HepG2 (cell line): Measurements from ENCODE around the gene LCAT. TPM values are rescaled to one million over a fixed set of nuclear protein-coding genes. Genes with fewer than 3 reads are reported as not detected.

Source experiments
- CHCHD3 ChIP-seq: sonication (generic); formaldehyde crosslinking; IDR thresholded peaks from 2 replicates; pipeline ENCODE4 v1.8.0; 2022; ENCODE audit warnings: mild to moderate bottlenecking, missing genetic modification reagents, moderate library complexity
- KAT7 ChIP-seq: IDR thresholded peaks from 2 replicates; pipeline ENCODE4 v1.6.1; 2018; ENCODE audit warnings: borderline replicate concordance, missing compliant biosample characterization
- NPAS2 ChIP-seq: sonication (generic); formaldehyde crosslinking; IDR thresholded peaks from 2 replicates; pipeline ENCODE4 v1.8.0; 2022; ENCODE audit warnings: mild to moderate bottlenecking, missing genetic modification reagents, borderline replicate concordance
- PAF1 ChIP-seq: IDR thresholded peaks from 2 replicates; pipeline ENCODE4 v1.6.1; 2016; ENCODE audit warnings: missing genetic modification reagents, missing compliant biosample characterization
- SRY ChIP-seq: sonication (generic); formaldehyde crosslinking; IDR thresholded peaks from 2 replicates; pipeline ENCODE4 v1.8.0; 2022; ENCODE audit warnings: mild to moderate bottlenecking, missing genetic modification reagents
- TEAD2 ChIP-seq: sonication (generic); formaldehyde crosslinking; IDR thresholded peaks from 2 replicates; pipeline ENCODE4 v1.9.0; 2021; ENCODE audit warnings: missing genetic modification reagents
- TEAD3 ChIP-seq: optimal IDR thresholded peaks from 2 replicates; pipeline ENCODE3; 2016; ENCODE audit warnings: borderline replicate concordance
- ZNF235 ChIP-seq: sonication (generic); formaldehyde crosslinking; IDR thresholded peaks from 2 replicates; pipeline ENCODE4 v1.8.1; 2023; ENCODE audit warnings: mild to moderate bottlenecking, missing genetic modification reagents, borderline replicate concordance
- ZNF564 ChIP-seq: sonication (generic); formaldehyde crosslinking; IDR thresholded peaks from 2 replicates; pipeline ENCODE4 v1.8.1; 2023; ENCODE audit warnings: mild to moderate bottlenecking, missing genetic modification reagents
- ZNF713 ChIP-seq: sonication (generic); formaldehyde crosslinking; IDR thresholded peaks from 2 replicates; pipeline ENCODE4 v1.4.0; 2020; ENCODE audit warnings: mild to moderate bottlenecking, missing genetic modification reagents
- ZNF780A ChIP-seq: sonication (generic); formaldehyde crosslinking; IDR thresholded peaks from 2 replicates; pipeline ENCODE4 v1.8.0; 2022; ENCODE audit warnings: mild to moderate bottlenecking, missing genetic modification reagents, moderate library complexity
- polyA plus RNA-seq, 8 experiments: library from polyadenylated mRNA; depleted of rRNA in 3 of 8; stranded (reverse) in 7 of 8; unstranded in 1 of 8; fragments of >200 nt; fragmentation: Illumina TruSeq in 4 of 8; extraction: Trizol in 4 of 8; gene quantifications; 2 replicates each; pipeline versions ENCODE4 v1.2.1 to v1.2.3, GENCODE V29; 2011 to 2016; ENCODE audit warnings: low read depth in 4 of 8, missing spikeins in 1 of 8, mixed read lengths in 1 of 8; ENCODE audit not compliant: insufficient read depth in 1 of 8
- total RNA-seq, 5 experiments: library from RNA; depleted of rRNA; stranded (reverse); fragments of >200 nt; fragmentation: Illumina TruSeq; extraction: Trizol; gene quantifications; 2 replicates each; pipeline ENCODE4 v1.2.3, GENCODE V29; 2016; ENCODE audit warnings: low read depth in 1 of 5
- TF ChIP-seq, protein P1 (sequence below): sonication (generic); formaldehyde crosslinking; IDR thresholded peaks from 2 replicates; pipeline ENCODE4 v1.5.0; 2020; ENCODE audit warnings: mild to moderate bottlenecking, missing genetic modification reagents, borderline replicate concordance
- TF ChIP-seq, protein P2 (sequence below): sonication (generic); formaldehyde crosslinking; IDR thresholded peaks from 2 replicates; pipeline ENCODE4 v1.8.1; 2023; ENCODE audit warnings: mild to moderate bottlenecking, missing genetic modification reagents, borderline replicate concordance
- TF ChIP-seq, protein P3 (sequence below): sonication (generic); formaldehyde crosslinking; IDR thresholded peaks from one replicate; pipeline ENCODE4 v1.5.1; 2020; ENCODE audit warnings: mild to moderate bottlenecking, missing genetic modification reagents; ENCODE audit errors: not compliant biosample characterization
- TF ChIP-seq, protein P4 (sequence below): sonication (generic); formaldehyde crosslinking; IDR thresholded peaks from 2 replicates; pipeline ENCODE4 v1.5.0; 2020; ENCODE audit warnings: missing genetic modification reagents, mild to moderate bottlenecking, borderline replicate concordance
- TF ChIP-seq, protein P5 (sequence below): sonication (generic); formaldehyde crosslinking; IDR thresholded peaks from 2 replicates; pipeline ENCODE4 v1.4.0; 2020; ENCODE audit warnings: missing genetic modification reagents, low read depth, mild to moderate bottlenecking, borderline replicate concordance

The LCAT gene
- total and polyA plus RNA-seq, 2 of the 13 experiments (the other 11 are each of a cell fraction or from before 2014, with no cell fraction given) = 36.1 to 38.9 TPM

DNA sequence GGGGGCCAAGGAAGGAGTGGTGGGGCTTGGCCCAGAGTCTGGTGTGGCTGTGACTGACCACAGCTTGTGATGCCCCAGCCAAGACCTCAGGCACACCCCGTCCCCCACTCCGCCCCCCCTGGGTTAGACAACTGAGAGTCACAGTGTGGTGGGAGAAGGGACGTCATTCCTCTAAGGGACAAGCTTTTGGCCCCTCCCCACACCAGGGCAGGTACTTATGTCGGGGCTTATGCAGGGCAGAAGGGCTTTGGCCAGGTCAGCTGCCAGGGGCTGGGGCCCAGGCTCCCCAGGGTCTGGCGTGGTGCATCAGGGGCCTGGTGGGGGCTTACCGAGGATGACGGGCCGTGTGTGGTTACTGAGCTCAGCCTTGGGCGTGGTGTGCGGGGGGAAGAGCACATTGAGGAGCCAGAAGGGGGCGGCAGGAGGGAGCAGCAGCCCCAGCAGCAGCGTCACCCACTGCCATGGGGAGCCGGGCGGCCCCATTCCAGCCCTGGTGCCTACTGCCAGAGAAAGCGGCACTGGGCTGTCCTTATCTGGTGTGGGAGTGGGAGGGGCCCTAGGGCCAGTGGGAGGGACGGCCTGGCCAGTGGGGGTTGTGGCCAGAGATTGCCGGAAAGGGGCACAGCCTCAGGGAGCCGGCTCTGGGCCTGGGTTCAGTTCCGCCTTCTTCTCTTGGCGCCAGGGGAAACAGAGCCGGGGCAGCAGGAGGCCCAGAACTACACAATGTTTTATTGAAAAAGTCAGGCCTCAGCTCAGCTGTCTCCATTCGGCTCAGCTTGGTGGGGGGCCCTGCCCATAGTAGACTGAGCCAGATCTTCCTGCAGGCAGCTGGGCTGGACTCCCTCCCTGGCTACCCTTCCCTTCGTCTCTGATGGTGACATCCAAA lies at the start of gene LCAT (continued):
- TF ChIP-seq, protein P1, sequence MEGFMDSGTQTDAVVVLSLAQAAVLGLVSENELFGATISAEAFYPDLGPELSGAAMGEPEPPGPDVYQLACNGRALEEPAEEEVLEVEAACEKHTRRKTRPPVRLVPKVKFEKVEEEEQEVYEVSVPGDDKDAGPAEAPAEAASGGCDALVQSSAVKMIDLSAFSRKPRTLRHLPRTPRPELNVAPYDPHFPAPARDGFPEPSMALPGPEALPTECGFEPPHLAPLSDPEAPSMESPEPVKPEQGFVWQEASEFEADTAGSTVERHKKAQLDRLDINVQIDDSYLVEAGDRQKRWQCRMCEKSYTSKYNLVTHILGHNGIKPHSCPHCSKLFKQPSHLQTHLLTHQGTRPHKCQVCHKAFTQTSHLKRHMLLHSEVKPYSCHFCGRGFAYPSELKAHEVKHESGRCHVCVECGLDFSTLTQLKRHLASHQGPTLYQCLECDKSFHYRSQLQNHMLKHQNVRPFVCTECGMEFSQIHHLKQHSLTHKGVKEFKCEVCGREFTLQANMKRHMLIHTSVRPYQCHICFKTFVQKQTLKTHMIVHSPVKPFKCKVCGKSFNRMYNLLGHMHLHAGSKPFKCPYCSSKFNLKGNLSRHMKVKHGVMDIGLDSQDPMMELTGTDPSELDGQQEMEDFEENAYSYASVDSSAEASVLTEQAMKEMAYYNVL = peak; percentile 52; the same call in 1 of the 2 replicates
- TF ChIP-seq, protein P2, sequence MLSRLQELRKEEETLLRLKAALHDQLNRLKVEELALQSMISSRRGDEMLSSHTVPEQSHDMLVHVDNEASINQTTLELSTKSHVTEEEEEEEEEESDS (CRISPR knock-in tag) = 0 out of 2 replicates have a peak, but pooled peaks have one; percentile 24
- TF ChIP-seq, protein P3, sequence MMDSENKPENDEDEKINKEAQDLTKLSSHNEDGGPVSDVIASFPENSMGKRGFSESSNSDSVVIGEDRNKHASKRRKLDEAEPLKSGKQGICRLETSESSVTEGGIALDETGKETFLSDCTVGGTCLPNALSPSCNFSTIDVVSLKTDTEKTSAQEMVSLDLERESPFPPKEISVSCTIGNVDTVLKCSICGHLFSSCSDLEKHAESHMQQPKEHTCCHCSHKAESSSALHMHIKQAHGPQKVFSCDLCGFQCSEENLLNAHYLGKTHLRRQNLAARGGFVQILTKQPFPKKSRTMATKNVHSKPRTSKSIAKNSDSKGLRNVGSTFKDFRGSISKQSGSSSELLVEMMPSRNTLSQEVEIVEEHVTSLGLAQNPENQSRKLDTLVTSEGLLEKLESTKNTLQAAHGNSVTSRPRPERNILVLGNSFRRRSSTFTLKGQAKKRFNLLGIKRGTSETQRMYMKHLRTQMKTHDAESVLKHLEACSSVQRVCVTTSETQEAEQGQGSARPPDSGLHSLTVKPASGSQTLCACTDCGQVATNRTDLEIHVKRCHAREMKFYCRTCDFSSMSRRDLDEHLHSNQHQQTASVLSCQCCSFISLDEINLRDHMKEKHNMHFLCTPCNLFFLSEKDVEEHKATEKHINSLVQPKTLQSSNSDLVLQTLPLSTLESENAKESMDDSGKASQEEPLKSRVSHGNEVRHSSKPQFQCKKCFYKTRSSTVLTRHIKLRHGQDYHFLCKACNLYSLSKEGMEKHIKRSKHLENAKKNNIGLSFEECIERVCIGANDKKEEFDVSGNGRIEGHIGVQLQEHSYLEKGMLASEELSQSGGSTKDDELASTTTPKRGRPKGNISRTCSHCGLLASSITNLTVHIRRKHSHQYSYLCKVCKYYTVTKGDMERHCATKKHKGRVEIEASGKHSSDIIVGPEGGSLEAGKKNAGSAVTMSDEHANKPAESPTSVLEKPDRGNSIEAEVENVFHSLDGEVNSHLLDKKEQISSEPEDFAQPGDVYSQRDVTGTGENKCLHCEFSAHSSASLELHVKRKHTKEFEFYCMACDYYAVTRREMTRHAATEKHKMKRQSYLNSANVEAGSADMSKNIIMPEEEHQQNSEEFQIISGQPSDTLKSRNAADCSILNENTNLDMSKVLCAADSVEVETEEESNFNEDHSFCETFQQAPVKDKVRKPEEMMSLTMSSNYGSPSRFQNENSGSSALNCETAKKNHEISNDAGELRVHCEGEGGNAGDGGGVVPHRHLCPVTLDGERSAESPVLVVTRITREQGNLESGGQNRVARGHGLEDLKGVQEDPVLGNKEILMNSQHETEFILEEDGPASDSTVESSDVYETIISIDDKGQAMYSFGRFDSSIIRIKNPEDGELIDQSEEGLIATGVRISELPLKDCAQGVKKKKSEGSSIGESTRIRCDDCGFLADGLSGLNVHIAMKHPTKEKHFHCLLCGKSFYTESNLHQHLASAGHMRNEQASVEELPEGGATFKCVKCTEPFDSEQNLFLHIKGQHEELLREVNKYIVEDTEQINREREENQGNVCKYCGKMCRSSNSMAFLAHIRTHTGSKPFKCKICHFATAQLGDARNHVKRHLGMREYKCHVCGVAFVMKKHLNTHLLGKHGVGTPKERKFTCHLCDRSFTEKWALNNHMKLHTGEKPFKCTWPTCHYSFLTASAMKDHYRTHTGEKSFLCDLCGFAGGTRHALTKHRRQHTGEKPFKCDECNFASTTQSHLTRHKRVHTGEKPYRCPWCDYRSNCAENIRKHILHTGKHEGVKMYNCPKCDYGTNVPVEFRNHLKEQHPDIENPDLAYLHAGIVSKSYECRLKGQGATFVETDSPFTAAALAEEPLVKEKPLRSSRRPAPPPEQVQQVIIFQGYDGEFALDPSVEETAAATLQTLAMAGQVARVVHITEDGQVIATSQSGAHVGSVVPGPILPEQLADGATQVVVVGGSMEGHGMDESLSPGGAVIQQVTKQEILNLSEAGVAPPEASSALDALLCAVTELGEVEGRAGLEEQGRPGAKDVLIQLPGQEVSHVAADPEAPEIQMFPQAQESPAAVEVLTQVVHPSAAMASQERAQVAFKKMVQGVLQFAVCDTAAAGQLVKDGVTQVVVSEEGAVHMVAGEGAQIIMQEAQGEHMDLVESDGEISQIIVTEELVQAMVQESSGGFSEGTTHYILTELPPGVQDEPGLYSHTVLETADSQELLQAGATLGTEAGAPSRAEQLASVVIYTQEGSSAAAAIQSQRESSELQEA (CRISPR knock-in tag) = peak; percentile 56
- TF ChIP-seq PAF1 (CRISPR knock-in tag) = no peak
- TF ChIP-seq ZNF564 (CRISPR knock-in tag) = peak; percentile 72
- no peak for TF ChIP-seq TEAD2
- peak; percentile 69 for TF ChIP-seq TEAD3
- TF ChIP-seq ZNF713 (CRISPR knock-in tag) = no peak
- TF ChIP-seq KAT7 (CRISPR knock-in tag) = peak; percentile 48; the same call in 1 of the 2 replicates
- peak; percentile 88; the same call in 1 of the 2 replicates for TF ChIP-seq CHCHD3 (CRISPR knock-in tag)
- peak; percentile 92; the same call in 1 of the 2 replicates for TF ChIP-seq ZNF235 (CRISPR knock-in tag)
- no peak for TF ChIP-seq NPAS2 (CRISPR knock-in tag)
- TF ChIP-seq, protein P4, sequence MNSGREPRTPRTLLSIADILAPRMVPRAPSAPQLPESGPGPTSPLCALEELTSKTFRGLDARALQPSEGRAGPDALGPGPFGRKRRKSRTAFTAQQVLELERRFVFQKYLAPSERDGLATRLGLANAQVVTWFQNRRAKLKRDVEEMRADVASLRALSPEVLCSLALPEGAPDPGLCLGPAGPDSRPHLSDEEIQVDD (CRISPR knock-in tag) = 0 out of 2 replicates have a peak, but pooled peaks have one; percentile 62
- TF ChIP-seq ZNF780A (CRISPR knock-in tag) = no peak
- no peak; the same call in 1 of the 2 replicates for TF ChIP-seq SRY (CRISPR knock-in tag)
- TF ChIP-seq, protein P5, sequence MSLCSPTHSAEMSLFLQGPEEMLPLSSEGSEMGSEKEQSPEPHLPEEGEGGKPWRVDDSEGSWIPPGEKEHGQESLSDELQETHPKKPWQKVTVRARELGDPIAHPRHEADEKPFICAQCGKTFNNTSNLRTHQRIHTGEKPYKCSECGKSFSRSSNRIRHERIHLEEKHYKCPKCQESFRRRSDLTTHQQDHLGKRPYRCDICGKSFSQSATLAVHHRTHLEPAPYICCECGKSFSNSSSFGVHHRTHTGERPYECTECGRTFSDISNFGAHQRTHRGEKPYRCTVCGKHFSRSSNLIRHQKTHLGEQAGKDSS (CRISPR knock-in tag) = no peak
